SK-N-SH treated with all-trans-retinoic acid at 6 μM for 48 hours (cell line): ENCODE measurements around the gene ARHGDIG.

ENCODE experiments used
- ATAC-seq: fragments of 200-7000 bp; cut with Tn5 transposase; 3 replicates; pipeline ENCODE4 v1.9.1; 2020; ENCODE audit warnings: mild to moderate bottlenecking, moderate library complexity
- ARNTL ChIP-seq: fragments of 450-650 bp; formaldehyde crosslinking; IDR thresholded peaks from 2 replicates; pipeline ENCODE4 v1.5.0; 2020; ENCODE audit warnings: low read depth, mild to moderate bottlenecking, moderate library complexity, borderline replicate concordance
- BACH2 ChIP-seq: fragments of 250-450 bp; sonication (Bioruptor Pico); IDR thresholded peaks from 2 replicates; pipeline ENCODE4 v1.9.0; 2021; ENCODE audit warnings: mild to moderate bottlenecking, borderline replicate concordance
- ESRRG ChIP-seq: fragments of 250-450 bp; sonication (Bioruptor Pico); IDR thresholded peaks from 2 replicates; pipeline ENCODE4 v1.6.1; 2021; ENCODE audit warnings: mild to moderate bottlenecking
- GLIS3 ChIP-seq: fragments of 250-450 bp; sonication (Bioruptor Pico); IDR thresholded peaks from 2 replicates; pipeline ENCODE4 v1.5.0; 2020; ENCODE audit warnings: mild to moderate bottlenecking, moderate library complexity
- ISL1 ChIP-seq: fragments of 250-450 bp; sonication (Bioruptor Pico); IDR thresholded peaks from 2 replicates; pipeline ENCODE4 v2.1.2; 2022; ENCODE audit warnings: mild to moderate bottlenecking, moderate library complexity
- OSR1 ChIP-seq: fragments of 250-450 bp; sonication (Bioruptor Pico); IDR thresholded peaks from 2 replicates; pipeline ENCODE4 v1.8.0; 2022; ENCODE audit warnings: moderate library complexity, mild to moderate bottlenecking, inconsistent platforms
- PPARA ChIP-seq: fragments of 250-450 bp; sonication (Bioruptor Pico); IDR thresholded peaks from 2 replicates; pipeline ENCODE4 v1.5.0; 2020; ENCODE audit warnings: mild to moderate bottlenecking, borderline replicate concordance
- RARB ChIP-seq: fragments of 250-450 bp; sonication (Bioruptor Pico); IDR thresholded peaks from 2 replicates; pipeline ENCODE4 v1.8.0; 2021; ENCODE audit warnings: mild to moderate bottlenecking, moderate library complexity
- SNAI2 ChIP-seq: fragments of 250-450 bp; sonication (Bioruptor Pico); IDR thresholded peaks from 2 replicates; pipeline ENCODE4 v1.5.0; 2020; ENCODE audit warnings: mild to moderate bottlenecking, moderate library complexity
- TCF4 ChIP-seq: fragments of 250-450 bp; sonication (Bioruptor Pico); IDR thresholded peaks from 2 replicates; pipeline ENCODE4 v1.8.0; 2021; ENCODE audit warnings: mild to moderate bottlenecking, moderate library complexity, borderline replicate concordance
- TOX ChIP-seq: fragments of 250-450 bp; sonication (Bioruptor Pico); IDR thresholded peaks from 2 replicates; pipeline ENCODE4 v1.8.0; 2021; ENCODE audit warnings: mild to moderate bottlenecking, moderate library complexity, borderline replicate concordance
- ZC3H10 ChIP-seq: fragments of 250-450 bp; sonication (Bioruptor Pico); IDR thresholded peaks from 2 replicates; pipeline ENCODE4 v1.5.1; 2021; ENCODE audit warnings: mild to moderate bottlenecking, moderate library complexity
- ZFP3 ChIP-seq: fragments of 250-450 bp; sonication (Bioruptor Pico); IDR thresholded peaks from 2 replicates; pipeline ENCODE4 v1.5.0; 2020; ENCODE audit warnings: mild to moderate bottlenecking, moderate library complexity
- ZFP30 ChIP-seq: fragments of 450-650 bp; formaldehyde crosslinking; IDR thresholded peaks from 2 replicates; pipeline ENCODE4 v1.5.0; 2022; ENCODE audit warnings: mild to moderate bottlenecking, moderate library complexity
- ZNF565 ChIP-seq: fragments of 450-650 bp; formaldehyde crosslinking; conservative IDR thresholded peaks from 2 replicates; pipeline ENCODE4 v1.5.0; 2020; ENCODE audit warnings: low read depth, mild to moderate bottlenecking, moderate library complexity
- ZNF8 ChIP-seq: fragments of 450-650 bp; formaldehyde crosslinking; IDR thresholded peaks from 2 replicates; pipeline ENCODE4 v1.5.0; 2020; ENCODE audit warnings: mild to moderate bottlenecking, moderate library complexity
- TF ChIP-seq, protein P1 (sequence below): fragments of 250-450 bp; sonication (Bioruptor Pico); IDR thresholded peaks from 2 replicates; pipeline ENCODE4 v1.8.0; 2021; ENCODE audit warnings: low read depth, mild to moderate bottlenecking, moderate library complexity, borderline replicate concordance
- TF ChIP-seq, protein P2 (sequence below): fragments of 250-450 bp; sonication (Bioruptor Pico); IDR thresholded peaks from 2 replicates; pipeline ENCODE4 v1.5.1; 2021; ENCODE audit warnings: mild to moderate bottlenecking, moderate library complexity
- TF ChIP-seq, protein P3 (sequence below): fragments of 250-450 bp; sonication (Bioruptor Pico); IDR thresholded peaks from 2 replicates; pipeline ENCODE4 v1.5.0; 2020; ENCODE audit warnings: mild to moderate bottlenecking, moderate library complexity
- TF ChIP-seq, protein P4 (sequence below): fragments of 250-450 bp; sonication (Bioruptor Pico); IDR thresholded peaks from 2 replicates; pipeline ENCODE4 v1.8.0; 2020; ENCODE audit warnings: mild to moderate bottlenecking, moderate library complexity, borderline replicate concordance
- TF ChIP-seq, protein P5 (sequence below): fragments of 250-450 bp; sonication (Bioruptor Pico); IDR thresholded peaks from 2 replicates; pipeline ENCODE4 v1.5.1; 2020; ENCODE audit warnings: low read depth, mild to moderate bottlenecking, moderate library complexity

The ARHGDIG gene

DNA sequence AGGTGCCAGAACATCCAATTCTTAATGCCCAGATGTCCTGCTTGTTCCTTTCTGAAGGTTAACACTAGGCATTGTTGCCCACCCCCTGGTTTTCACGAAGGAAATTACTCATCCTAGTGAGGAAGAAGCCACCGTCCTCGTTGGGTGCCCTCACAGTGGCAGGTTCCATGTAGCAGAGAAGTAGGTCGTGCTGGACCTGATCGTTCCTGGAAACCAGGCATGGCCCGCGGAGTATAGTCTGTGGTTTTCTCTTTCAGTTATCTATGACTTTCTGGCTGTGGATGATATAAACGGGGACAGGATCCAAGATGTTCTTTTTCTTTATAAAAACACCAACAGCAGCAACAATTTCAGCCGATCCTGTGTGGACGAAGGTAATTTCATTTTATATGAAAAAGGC lies 21.2 kb upstream of the ARHGDIG start (continued):
- TF ChIP-seq ZNF8 (CRISPR knock-in tag) (no peak), ZFP30 (CRISPR knock-in tag) (no peak), OSR1 (CRISPR knock-in tag) (no peak), TCF4 (CRISPR knock-in tag) (no peak)

DNA sequence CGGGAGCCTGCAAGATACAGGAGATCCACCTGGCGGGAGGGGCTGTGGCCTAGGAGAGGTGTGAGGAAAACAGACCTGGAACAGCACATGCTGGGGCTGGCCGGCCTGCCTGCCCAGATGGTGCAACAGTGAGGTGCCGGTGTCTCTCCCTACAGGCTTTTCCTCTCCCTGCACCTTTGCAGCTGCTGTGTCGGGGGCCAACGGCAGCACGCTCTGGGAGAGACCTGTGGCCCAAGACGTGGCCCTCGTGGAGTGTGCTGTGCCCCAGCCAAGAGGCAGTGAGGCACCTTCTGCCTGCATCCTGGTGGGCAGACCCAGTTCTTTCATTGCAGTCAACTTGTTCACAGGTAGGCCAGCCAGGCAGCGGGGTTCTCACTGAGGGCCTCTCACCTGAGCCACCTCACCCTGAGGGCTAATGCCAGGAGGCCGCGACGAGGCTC lies 20.6 kb upstream of the ARHGDIG start:
- TF ChIP-seq GLIS3 (CRISPR knock-in tag) (no peak), ISL1 (CRISPR knock-in tag) (no peak), ZFP30 (CRISPR knock-in tag) (no peak), ESRRG (CRISPR knock-in tag) (no peak), PPARA (CRISPR knock-in tag) (no peak), ARNTL (CRISPR knock-in tag) (no peak), SNAI2 (no peak), OSR1 (CRISPR knock-in tag) (no peak), RARB (no peak), BACH2 (CRISPR knock-in tag) (no peak), ZC3H10 (CRISPR knock-in tag) (no peak)
- TF ChIP-seq, protein P1, sequence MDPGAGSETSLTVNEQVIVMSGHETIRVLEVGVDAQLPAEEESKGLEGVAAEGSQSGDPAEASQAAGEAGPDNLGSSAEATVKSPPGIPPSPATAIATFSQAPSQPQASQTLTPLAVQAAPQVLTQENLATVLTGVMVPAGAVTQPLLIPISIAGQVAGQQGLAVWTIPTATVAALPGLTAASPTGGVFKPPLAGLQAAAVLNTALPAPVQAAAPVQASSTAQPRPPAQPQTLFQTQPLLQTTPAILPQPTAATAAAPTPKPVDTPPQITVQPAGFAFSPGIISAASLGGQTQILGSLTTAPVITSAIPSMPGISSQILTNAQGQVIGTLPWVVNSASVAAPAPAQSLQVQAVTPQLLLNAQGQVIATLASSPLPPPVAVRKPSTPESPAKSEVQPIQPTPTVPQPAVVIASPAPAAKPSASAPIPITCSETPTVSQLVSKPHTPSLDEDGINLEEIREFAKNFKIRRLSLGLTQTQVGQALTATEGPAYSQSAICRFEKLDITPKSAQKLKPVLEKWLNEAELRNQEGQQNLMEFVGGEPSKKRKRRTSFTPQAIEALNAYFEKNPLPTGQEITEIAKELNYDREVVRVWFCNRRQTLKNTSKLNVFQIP: no peak
- TF ChIP-seq, protein P2, sequence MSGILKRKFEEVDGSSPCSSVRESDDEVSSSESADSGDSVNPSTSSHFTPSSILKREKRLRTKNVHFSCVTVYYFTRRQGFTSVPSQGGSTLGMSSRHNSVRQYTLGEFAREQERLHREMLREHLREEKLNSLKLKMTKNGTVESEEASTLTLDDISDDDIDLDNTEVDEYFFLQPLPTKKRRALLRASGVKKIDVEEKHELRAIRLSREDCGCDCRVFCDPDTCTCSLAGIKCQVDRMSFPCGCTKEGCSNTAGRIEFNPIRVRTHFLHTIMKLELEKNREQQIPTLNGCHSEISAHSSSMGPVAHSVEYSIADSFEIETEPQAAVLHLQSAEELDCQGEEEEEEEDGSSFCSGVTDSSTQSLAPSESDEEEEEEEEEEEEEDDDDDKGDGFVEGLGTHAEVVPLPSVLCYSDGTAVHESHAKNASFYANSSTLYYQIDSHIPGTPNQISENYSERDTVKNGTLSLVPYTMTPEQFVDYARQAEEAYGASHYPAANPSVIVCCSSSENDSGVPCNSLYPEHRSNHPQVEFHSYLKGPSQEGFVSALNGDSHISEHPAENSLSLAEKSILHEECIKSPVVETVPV: no peak
- TF ChIP-seq, protein P3, sequence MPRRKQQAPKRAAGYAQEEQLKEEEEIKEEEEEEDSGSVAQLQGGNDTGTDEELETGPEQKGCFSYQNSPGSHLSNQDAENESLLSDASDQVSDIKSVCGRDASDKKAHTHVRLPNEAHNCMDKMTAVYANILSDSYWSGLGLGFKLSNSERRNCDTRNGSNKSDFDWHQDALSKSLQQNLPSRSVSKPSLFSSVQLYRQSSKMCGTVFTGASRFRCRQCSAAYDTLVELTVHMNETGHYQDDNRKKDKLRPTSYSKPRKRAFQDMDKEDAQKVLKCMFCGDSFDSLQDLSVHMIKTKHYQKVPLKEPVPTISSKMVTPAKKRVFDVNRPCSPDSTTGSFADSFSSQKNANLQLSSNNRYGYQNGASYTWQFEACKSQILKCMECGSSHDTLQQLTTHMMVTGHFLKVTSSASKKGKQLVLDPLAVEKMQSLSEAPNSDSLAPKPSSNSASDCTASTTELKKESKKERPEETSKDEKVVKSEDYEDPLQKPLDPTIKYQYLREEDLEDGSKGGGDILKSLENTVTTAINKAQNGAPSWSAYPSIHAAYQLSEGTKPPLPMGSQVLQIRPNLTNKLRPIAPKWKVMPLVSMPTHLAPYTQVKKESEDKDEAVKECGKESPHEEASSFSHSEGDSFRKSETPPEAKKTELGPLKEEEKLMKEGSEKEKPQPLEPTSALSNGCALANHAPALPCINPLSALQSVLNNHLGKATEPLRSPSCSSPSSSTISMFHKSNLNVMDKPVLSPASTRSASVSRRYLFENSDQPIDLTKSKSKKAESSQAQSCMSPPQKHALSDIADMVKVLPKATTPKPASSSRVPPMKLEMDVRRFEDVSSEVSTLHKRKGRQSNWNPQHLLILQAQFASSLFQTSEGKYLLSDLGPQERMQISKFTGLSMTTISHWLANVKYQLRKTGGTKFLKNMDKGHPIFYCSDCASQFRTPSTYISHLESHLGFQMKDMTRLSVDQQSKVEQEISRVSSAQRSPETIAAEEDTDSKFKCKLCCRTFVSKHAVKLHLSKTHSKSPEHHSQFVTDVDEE (CRISPR knock-in tag): no peak
- TF ChIP-seq, all 23 proteins: peak for 0
- ATAC-seq: no peak

DNA sequence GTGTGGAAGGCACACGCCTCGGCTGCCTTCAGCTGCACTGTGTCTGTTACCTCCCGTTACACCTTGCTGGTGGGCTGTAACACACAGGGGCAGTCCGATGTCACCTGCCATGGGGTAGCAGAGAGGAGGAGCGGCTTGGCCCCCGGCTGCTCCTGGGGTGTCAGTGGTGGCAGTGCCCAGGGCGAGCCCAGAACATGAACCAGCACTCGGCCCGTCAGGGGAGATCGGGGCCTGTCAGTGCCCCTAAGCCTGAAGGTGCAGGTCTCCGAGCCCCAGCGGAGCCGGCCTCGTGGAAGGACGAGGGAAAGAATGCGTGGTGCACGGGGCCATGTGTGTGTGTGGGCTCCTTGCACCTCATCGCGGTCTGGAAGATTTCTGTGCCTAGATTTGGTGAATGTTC lies 20.1 kb upstream of the ARHGDIG start:
- no peak for ATAC-seq
- TF ChIP-seq ZNF8 (CRISPR knock-in tag) (no peak), ZFP3 (CRISPR knock-in tag) (no peak), SNAI2 (no peak), RARB (no peak), ISL1 (CRISPR knock-in tag) (no peak), TOX (no peak), ZNF565 (CRISPR knock-in tag) (no peak), GLIS3 (CRISPR knock-in tag) (no peak), OSR1 (CRISPR knock-in tag) (no peak), PPARA (CRISPR knock-in tag) (no peak), BACH2 (CRISPR knock-in tag) (no peak)
- TF ChIP-seq, protein P4, sequence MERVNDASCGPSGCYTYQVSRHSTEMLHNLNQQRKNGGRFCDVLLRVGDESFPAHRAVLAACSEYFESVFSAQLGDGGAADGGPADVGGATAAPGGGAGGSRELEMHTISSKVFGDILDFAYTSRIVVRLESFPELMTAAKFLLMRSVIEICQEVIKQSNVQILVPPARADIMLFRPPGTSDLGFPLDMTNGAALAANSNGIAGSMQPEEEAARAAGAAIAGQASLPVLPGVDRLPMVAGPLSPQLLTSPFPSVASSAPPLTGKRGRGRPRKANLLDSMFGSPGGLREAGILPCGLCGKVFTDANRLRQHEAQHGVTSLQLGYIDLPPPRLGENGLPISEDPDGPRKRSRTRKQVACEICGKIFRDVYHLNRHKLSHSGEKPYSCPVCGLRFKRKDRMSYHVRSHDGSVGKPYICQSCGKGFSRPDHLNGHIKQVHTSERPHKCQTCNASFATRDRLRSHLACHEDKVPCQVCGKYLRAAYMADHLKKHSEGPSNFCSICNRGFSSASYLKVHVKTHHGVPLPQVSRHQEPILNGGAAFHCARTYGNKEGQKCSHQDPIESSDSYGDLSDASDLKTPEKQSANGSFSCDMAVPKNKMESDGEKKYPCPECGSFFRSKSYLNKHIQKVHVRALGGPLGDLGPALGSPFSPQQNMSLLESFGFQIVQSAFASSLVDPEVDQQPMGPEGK (CRISPR knock-in tag): no peak
- TF ChIP-seq, protein P3 (CRISPR knock-in tag): no peak
- TF ChIP-seq, protein P1: no peak
- TF ChIP-seq, protein P5, sequence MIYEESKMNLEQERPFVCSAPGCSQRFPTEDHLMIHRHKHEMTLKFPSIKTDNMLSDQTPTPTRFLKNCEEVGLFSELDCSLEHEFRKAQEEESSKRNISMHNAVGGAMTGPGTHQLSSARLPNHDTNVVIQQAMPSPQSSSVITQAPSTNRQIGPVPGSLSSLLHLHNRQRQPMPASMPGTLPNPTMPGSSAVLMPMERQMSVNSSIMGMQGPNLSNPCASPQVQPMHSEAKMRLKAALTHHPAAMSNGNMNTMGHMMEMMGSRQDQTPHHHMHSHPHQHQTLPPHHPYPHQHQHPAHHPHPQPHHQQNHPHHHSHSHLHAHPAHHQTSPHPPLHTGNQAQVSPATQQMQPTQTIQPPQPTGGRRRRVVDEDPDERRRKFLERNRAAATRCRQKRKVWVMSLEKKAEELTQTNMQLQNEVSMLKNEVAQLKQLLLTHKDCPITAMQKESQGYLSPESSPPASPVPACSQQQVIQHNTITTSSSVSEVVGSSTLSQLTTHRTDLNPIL: no peak
- TF ChIP-seq, all 23 proteins: peak for 0
